Gastrocnemius medialis (tissue), 4 donors: ENCODE measurements around the gene JHY.

Experiments used
- CTCF ChIP-seq, 5 experiments: fragments of 450-650 bp in 3 of 5; fragments of 200-600 bp in 2 of 5; sonication (generic) in 2 of 5; IDR thresholded peaks in 4 of 5; conservative IDR thresholded peaks in 1 of 5; 1 replicate in 4 of 5; 2 replicates in 1 of 5; pipeline ENCODE4 v1.5.1; 2016 to 2019; ENCODE audit warnings: antibody characterized with exemption in 5 of 5, mild to moderate bottlenecking in 3 of 5, moderate library complexity in 3 of 5
- POLR2A ChIP-seq, 2 donors: fragments of 450-650 bp; IDR thresholded peaks; one replicate each; pipeline ENCODE4 v1.6.1; 2017; ENCODE audit warnings: antibody characterized with exemption in 2 of 2, mild to moderate bottlenecking in 2 of 2, moderate library complexity in 2 of 2

- TF ChIP-seq CTCF (IDR thresholded peaks at IDR 0.05 in 4 of 5, conservative IDR thresholded peaks at IDR 0.05 in 1 of 5) (no peak), POLR2A (IDR thresholded peaks at IDR 0.05) (no peak)
These were observed 124.4 kb downstream of the JHY start for GRCh38 chr11:123006860-123007542.
